Mesodermal cell (in vitro differentiated cells): Measurements from ENCODE around the gene FOXA3.

ENCODE experiments used
- H3K27ac ChIP-seq: 2 replicates; pipeline ENCODE4 v1.7.0; 2013; ENCODE audit warnings: mild to moderate bottlenecking, low read depth, low read length, moderate library complexity; ENCODE audit not compliant: severe bottlenecking
- H3K36me3 ChIP-seq: 2 replicates; pipeline ENCODE4 v1.7.1; 2013; ENCODE audit warnings: mild to moderate bottlenecking, low read length, moderate library complexity; ENCODE audit not compliant: control insufficient read depth, insufficient read depth
- H3K4me1 ChIP-seq: one replicate; pipeline ENCODE4 v1.7.1; 2013; ENCODE audit warnings: mild to moderate bottlenecking, low read length; ENCODE audit not compliant: insufficient read depth, control insufficient read depth, poor library complexity, severe bottlenecking
- H3K4me3 ChIP-seq: 2 replicates; pipeline ENCODE4 v1.7.0; 2013; ENCODE audit warnings: low read length, control low read depth, mild to moderate bottlenecking; ENCODE audit not compliant: insufficient read depth, poor library complexity, severe bottlenecking; ENCODE audit errors: extremely low read depth
- H3K9me3 ChIP-seq: 2 replicates; pipeline ENCODE4 v1.7.1; 2013; ENCODE audit warnings: mild to moderate bottlenecking, low read length, moderate library complexity; ENCODE audit not compliant: control insufficient read depth
- WGBS, 2 experiments: methylation state at CpG; one replicate each; pipeline ENCODE4 v1.1.5; 2013; ENCODE audit warnings: missing lambda C conversion rate in 2 of 2; ENCODE audit not compliant: insufficient coverage in 2 of 2; 5-methylcytosine and 5-hydroxymethylcytosine counted together

FOXA3 gene

GRCh38 chr19:45908956-45909355, 44.8 kb downstream of the FOXA3 start:
- Histone ChIP-seq H3K4me3 (no peak overlapping the region), H3K4me1 (no peaks in the 10 kb centered on the region), H3K9me3 (no peaks in the 10 kb centered on the region), H3K36me3 (no peaks in the 10 kb centered on the region), H3K27ac (no peak overlapping the region)
- WGBS, 2 experiments: 83 to 84% methylated on average over 4 of the region's 5 CpGs

- 90 to 94% methylated on average over 6 to 8 of the region's 8 CpGs for WGBS, 2 experiments
- Histone ChIP-seq H3K4me1 (no peaks in the 10 kb centered on the region), H3K27ac (no peak overlapping the region), H3K4me3 (no peak overlapping the region), H3K36me3 (no peaks in the 10 kb centered on the region), H3K9me3 (no peaks in the 10 kb centered on the region)
Measured at GRCh38 chr19:45911291-45911690, 47.2 kb downstream of the FOXA3 start.

GRCh38 chr19:45913874-45914830, 50.0 kb downstream of the FOXA3 start, which contains the start of gene NANOS2:
NANOS2 (minus strand) TSS chr19:45914778; CDS start chr19:45914693, 85 bp downstream.
- Histone ChIP-seq H3K4me1 (no peaks in the 10 kb centered on the region), H3K27ac (no peak within 1 kb of the TSS), H3K9me3 (no peaks in the 10 kb centered on the region), H3K36me3 (no peaks in the 10 kb centered on the region), H3K4me3 (no peak within 1 kb of the TSS)
- 68 to 74% methylated on average over 40 to 42 of the region's 44 CpGs for WGBS, 2 experiments

GRCh38 chr19:45917421-45918091, 53.4 kb downstream of the FOXA3 start:
- no CpG with 5 or more reads among the region's 4 CpGs for WGBS, 2 experiments
- H3K9me3 ChIP-seq: no peaks in the 10 kb centered on the region
- no peaks in the 10 kb centered on the region for H3K4me1 ChIP-seq
- no peak overlapping the region for H3K4me3 ChIP-seq
- no peaks in the 10 kb centered on the region for H3K36me3 ChIP-seq
- no peak overlapping the region for H3K27ac ChIP-seq

GRCh38 chr19:45918721-45919120, 54.6 kb downstream of the FOXA3 start:
- Histone ChIP-seq H3K9me3 (no peaks in the 10 kb centered on the region), H3K4me1 (no peaks in the 10 kb centered on the region), H3K27ac (no peak overlapping the region), H3K36me3 (no peaks in the 10 kb centered on the region), H3K4me3 (no peak overlapping the region)
- WGBS, 2 experiments: 90 to 96% methylated on average over 3 to 4 of the region's 4 CpGs

- WGBS, 2 experiments: 84 to 90% methylated on average over 4 of the region's 7 CpGs
- Histone ChIP-seq H3K9me3 (no peaks in the 10 kb centered on the region), H3K27ac (no peak overlapping the region), H3K36me3 (no peaks in the 10 kb centered on the region), H3K4me1 (no peaks in the 10 kb centered on the region), H3K4me3 (no peak overlapping the region)
Measured at GRCh38 chr19:45919678-45920077, 55.6 kb downstream of the FOXA3 start.

GRCh38 chr19:45920458-45920857, 56.3 kb downstream of the FOXA3 start:
- WGBS, 2 experiments: 86 to 89% methylated on average over 7 to 8 of the region's 8 CpGs
- H3K27ac ChIP-seq: no peak overlapping the region
- no peak overlapping the region for H3K4me3 ChIP-seq
- no peaks in the 10 kb centered on the region for H3K36me3 ChIP-seq
- no peaks in the 10 kb centered on the region for H3K9me3 ChIP-seq
- H3K4me1 ChIP-seq: no peaks in the 10 kb centered on the region

- Histone ChIP-seq H3K9me3 (no peaks in the 10 kb centered on the region), H3K4me1 (no peaks in the 10 kb centered on the region), H3K27ac (no peak overlapping the region), H3K36me3 (no peaks in the 10 kb centered on the region), H3K4me3 (no peak overlapping the region)
- 50 to 52% methylated on average over 4 to 8 of the region's 9 CpGs for WGBS, 2 experiments
Measured at GRCh38 chr19:45922281-45922680, 58.2 kb downstream of the FOXA3 start.
